HTR-8/SVneo (cell line): ENCODE measurements around the gene BACH1.
"Not testable (repeated sequence)": the region's sequence is repeated elsewhere in the genome, so short reads cannot be mapped to it uniquely, and the experiment has no call there.

ENCODE experiments used
- DNase-seq: peaks from one replicate; pipeline ENCODE4 v3.0.0; 2011; ENCODE audit warnings: low spot score, mixed read lengths; ENCODE audit not compliant: insufficient read length
- FAIRE-seq: peaks from 2 replicates; lab custom pipeline; 2011; peaks lifted over from hg19 to GRCh38; lab: Jason Lieb, UNC

BACH1 gene

GRCh38 chr21:29338256-29338655 is 39.5 kb downstream of the BACH1 start:
- FAIRE-seq (no peak), DNase-seq (no peak)

- DNase-seq (no peak), FAIRE-seq (no peak)
Measured at GRCh38 chr21:29340228-29340627, 41.5 kb downstream of the BACH1 start.

GRCh38 chr21:29342363-29342957 is 43.7 kb downstream of the BACH1 start:
- peak; percentile 86 for DNase-seq
- peak; percentile 90 for FAIRE-seq

- no peak for FAIRE-seq
- no peak for DNase-seq
Measured at GRCh38 chr21:29343519-29343918, 44.8 kb downstream of the BACH1 start.

GRCh38 chr21:29346281-29346680 is 47.6 kb downstream of the BACH1 start:
- FAIRE-seq (no peak), DNase-seq (no peak)

GRCh38 chr21:29346771-29347170 is 48.0 kb downstream of the BACH1 start:
- no peak for DNase-seq
- no peak for FAIRE-seq

- DNase-seq (no peak), FAIRE-seq (no peak)
Measured at GRCh38 chr21:29347274-29347681, 48.6 kb downstream of the BACH1 start.

- no peak for DNase-seq
- FAIRE-seq: no peak
Measured at GRCh38 chr21:29349702-29350101, 51.0 kb downstream of the BACH1 start.

GRCh38 chr21:29350246-29350779 is 51.6 kb downstream of the BACH1 start:
- no peak for DNase-seq
- no peak for FAIRE-seq

- no peak for FAIRE-seq
Measured at GRCh38 chr21:29351691-29352090, 53.0 kb downstream of the BACH1 start.

GRCh38 chr21:29355043-29355710 is 56.5 kb downstream of the BACH1 start:
- DNase-seq, FAIRE-seq: not testable (repeated sequence)

More at GRCh38 chr21:29351691-29352090, 53.0 kb downstream of the BACH1 start:
- DNase-seq: no peak

GRCh38 chr21:29356291-29356690 is 57.6 kb downstream of the BACH1 start:
- not testable (repeated sequence) for FAIRE-seq, DNase-seq

GRCh38 chr21:29356810-29357209 is 58.1 kb downstream of the BACH1 start:
- FAIRE-seq: not testable (repeated sequence)

GRCh38 chr21:29359718-29360117 is 61.0 kb downstream of the BACH1 start:
- FAIRE-seq (no peak), DNase-seq (no peak)

More at GRCh38 chr21:29356810-29357209, 58.1 kb downstream of the BACH1 start:
- DNase-seq: not testable (repeated sequence)

- FAIRE-seq (peak; percentile 16), DNase-seq (no peak)
Measured at GRCh38 chr21:29360799-29361765, 62.4 kb downstream of the BACH1 start.

GRCh38 chr21:29362758-29363157 is 64.0 kb downstream of the BACH1 start:
- FAIRE-seq: no peak
- no peak for DNase-seq

- FAIRE-seq (no peak), DNase-seq (no peak)
Measured at GRCh38 chr21:29365661-29366265, 67.0 kb downstream of the BACH1 start.

- DNase-seq: no peak
- FAIRE-seq: no peak
Measured at GRCh38 chr21:29366532-29366931, 67.8 kb downstream of the BACH1 start.

- DNase-seq (no peak), FAIRE-seq (no peak)
Measured at GRCh38 chr21:29367335-29367734, 68.6 kb downstream of the BACH1 start.

- DNase-seq (no peak), FAIRE-seq (no peak)
Measured at GRCh38 chr21:29368906-29369305, 70.2 kb downstream of the BACH1 start.
